DMS153 treated with DMSO at 0.1 percent for 48 hours (cell line): ENCODE measurements around the gene LAMA3.

Source experiments
- DNase-seq: peaks from one replicate; lab custom pipeline; 2025; ENCODE audit not compliant: unreplicated experiment; lab: John Stamatoyannopoulos, UW

LAMA3 gene

GRCh38 chr18:23966909-23967308 lies 277.7 kb downstream of the LAMA3 start:
- DNase-seq, result no peak

GRCh38 chr18:23967321-23968089 lies 278.3 kb downstream of the LAMA3 start:
- DNase-seq, result no peak

GRCh38 chr18:23968638-23969604 lies 279.7 kb downstream of the LAMA3 start:
- no peak for DNase-seq

GRCh38 chr18:23969664-23970063 lies 280.4 kb downstream of the LAMA3 start:
- no peak for DNase-seq

GRCh38 chr18:23970161-23971096 lies 281.2 kb downstream of the LAMA3 start:
- no peak for DNase-seq

- DNase-seq, result no peak
Observed at GRCh38 chr18:23971097-23971440, 281.8 kb downstream of the LAMA3 start.

- DNase-seq, result no peak
Observed at GRCh38 chr18:23971666-23972230, 282.5 kb downstream of the LAMA3 start.

- no peak for DNase-seq
Observed at GRCh38 chr18:23972453-23972852, 283.2 kb downstream of the LAMA3 start.

- DNase-seq, result no peak
Observed at GRCh38 chr18:23977103-23977502, 287.9 kb downstream of the LAMA3 start.

GRCh38 chr18:23977719-23978483 lies 288.6 kb downstream of the LAMA3 start:
- DNase-seq, result no peak

GRCh38 chr18:23981369-23981980 lies 292.2 kb downstream of the LAMA3 start:
- DNase-seq, result no peak

GRCh38 chr18:23982155-23983079 lies 293.2 kb downstream of the LAMA3 start:
- no peak for DNase-seq

GRCh38 chr18:23983112-23983511 lies 293.9 kb downstream of the LAMA3 start:
- no peak for DNase-seq

- DNase-seq, result no peak
Observed at GRCh38 chr18:23986600-23987359, 297.5 kb downstream of the LAMA3 start.

- no peak for DNase-seq
Observed at GRCh38 chr18:23990474-23991410, 301.5 kb downstream of the LAMA3 start.

GRCh38 chr18:23992089-23992940 lies 303.1 kb downstream of the LAMA3 start:
- DNase-seq, result peak; percentile 39
